Upper lobe of left lung (tissue), 4 donors: Measurements from ENCODE around the gene TEF.

Experiments used
- CTCF ChIP-seq, 6 experiments: fragments of 450-650 bp in 4 of 6; fragments of 200-600 bp in 2 of 6; sonication (generic) in 2 of 6; IDR thresholded peaks; one replicate each; pipeline ENCODE4 v1.5.1; 2016 to 2019; ENCODE audit warnings: antibody characterized with exemption in 6 of 6
- POLR2A ChIP-seq, 4 donors: fragments of 450-650 bp; IDR thresholded peaks; one replicate each; pipeline ENCODE4 v1.5.1; 2016 to 2017; ENCODE audit warnings: antibody characterized with exemption in 4 of 4, mild to moderate bottlenecking in 2 of 4

DNA sequence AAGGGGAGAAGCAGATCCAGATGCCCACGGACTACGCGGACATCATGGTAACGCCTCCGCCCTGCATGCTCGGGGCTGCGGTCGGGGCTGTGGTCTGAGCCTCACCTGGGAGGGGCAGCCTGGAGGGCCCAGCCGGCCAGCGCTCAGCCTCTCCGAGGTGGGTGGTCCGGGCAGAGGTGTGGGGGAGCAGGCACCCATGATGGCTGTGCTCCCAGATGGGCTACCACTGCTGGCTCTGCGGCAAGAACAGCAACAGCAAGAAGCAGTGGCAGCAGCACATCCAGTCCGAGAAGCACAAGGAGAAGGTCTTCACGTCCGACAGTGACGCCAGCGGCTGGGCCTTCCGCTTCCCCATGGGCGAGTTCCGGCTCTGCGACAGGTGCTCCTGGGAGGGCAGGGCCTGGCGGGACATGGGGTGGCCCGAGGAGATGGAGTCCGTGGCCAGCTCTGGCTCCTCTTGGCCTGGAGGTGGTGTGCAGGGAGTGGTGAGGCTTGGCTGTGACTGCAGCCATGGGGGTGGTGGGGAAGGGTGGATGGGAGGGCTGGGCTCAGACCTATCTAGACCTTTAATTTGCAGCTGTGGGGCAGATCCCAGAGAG lies 25.2 kb upstream of the TEF start:
- no peak for TF ChIP-seq CTCF (IDR thresholded peaks at IDR 0.05)
- TF ChIP-seq POLR2A (IDR thresholded peaks at IDR 0.05): no peak
